ENCODE measurements around the gene FAM47C.
"Not testable (repeated sequence)": the region's sequence is repeated elsewhere in the genome, so short reads cannot be mapped to it uniquely, and the experiment has no call there.

Gene FAM47C

GRCh38 chrX:37008182-37008581 is at the start of gene FAM47C:
FAM47C (plus strand) TSS chrX:37008366; CDS start chrX:37008411, 45 bp downstream.
- DNase-seq = not testable (repeated sequence)

GRCh38 chrX:36961590-36961989 is 46.6 kb upstream of the FAM47C start:
- no peak for DNase-seq

- no peak for DNase-seq
These were observed 44.9 kb upstream of the FAM47C start for GRCh38 chrX:36963069-36963808.

- no peak for DNase-seq
These were observed 44.3 kb upstream of the FAM47C start for GRCh38 chrX:36963852-36964251.

GRCh38 chrX:36973575-36973974 is 34.6 kb upstream of the FAM47C start:
- no peak for DNase-seq

- no peak for DNase-seq
These were observed 33.3 kb upstream of the FAM47C start for GRCh38 chrX:36974911-36975310.

GRCh38 chrX:36978886-36979285 is 29.3 kb upstream of the FAM47C start:
- no peak for DNase-seq

GRCh38 chrX:36983831-36984230 is 24.3 kb upstream of the FAM47C start:
- no peak for DNase-seq

GRCh38 chrX:36985416-36986209 is 22.6 kb upstream of the FAM47C start:
- not testable (repeated sequence) for DNase-seq

GRCh38 chrX:36986231-36986630 is 21.9 kb upstream of the FAM47C start:
- DNase-seq = no peak

GRCh38 chrX:36987212-36987611 is 21.0 kb upstream of the FAM47C start:
- not testable (repeated sequence) for DNase-seq

GRCh38 chrX:37000140-37000539 is 8.0 kb upstream of the FAM47C start:
- DNase-seq = no peak

- DNase-seq = no peak
These were observed 2.3 kb downstream of the FAM47C start for GRCh38 chrX:37010496-37010895.

GRCh38 chrX:37034260-37034659 is 26.1 kb downstream of the FAM47C start:
- DNase-seq = not testable (repeated sequence)

- not testable (repeated sequence) for DNase-seq
These were observed 28.6 kb downstream of the FAM47C start for GRCh38 chrX:37036674-37037220.

- not testable (repeated sequence) for DNase-seq
These were observed 30.6 kb downstream of the FAM47C start for GRCh38 chrX:37038814-37039213.

GRCh38 chrX:37042956-37043885 is 35.1 kb downstream of the FAM47C start:
- DNase-seq = not testable (repeated sequence)

- no peak for DNase-seq
These were observed 39.6 kb downstream of the FAM47C start for GRCh38 chrX:37047776-37048175.

- DNase-seq = not testable (repeated sequence)
These were observed 49.4 kb downstream of the FAM47C start for GRCh38 chrX:37057572-37057971.

- DNase-seq = no peak
These were observed 52.8 kb downstream of the FAM47C start for GRCh38 chrX:37060999-37061398.

Data from activated CD4-positive, CD25-positive, alpha-beta regulatory T cell (primary cell).